Progenitor cell of endocrine pancreas (in vitro differentiated cells): Measurements from ENCODE around the gene PDS5A. TPM values are rescaled to one million over a fixed set of nuclear protein-coding genes. Genes with fewer than 3 reads are reported as not detected.
"Not testable (repeated sequence)": the region's sequence is repeated elsewhere in the genome, so short reads cannot be mapped to it uniquely, and the experiment has no call there.

Experiments used
- DNase-seq: peaks from one replicate; pipeline ENCODE4 v3.0.0; 2021; ENCODE audit warnings: low spot score; ENCODE audit not compliant: unreplicated experiment
- H3K27ac Mint-ChIP-seq: 2 replicates; pipeline ENCODE4 v1.8.0; 2021; ENCODE audit warnings: mild to moderate bottlenecking, moderate library complexity, mixed read lengths
- H3K27me3 Mint-ChIP-seq: 2 replicates; pipeline ENCODE4 v1.8.0; 2021; ENCODE audit warnings: mixed read lengths
- H3K36me3 Mint-ChIP-seq: 2 replicates; pipeline ENCODE4 v1.8.0; 2022; ENCODE audit warnings: mixed read lengths; ENCODE audit not compliant: insufficient read depth
- H3K4me1 Mint-ChIP-seq: 2 replicates; pipeline ENCODE4 v1.8.0; 2021; ENCODE audit warnings: low read depth, mixed read lengths
- H3K4me3 Mint-ChIP-seq: 2 replicates; pipeline ENCODE4 v1.8.0; 2021; ENCODE audit warnings: low read depth, mild to moderate bottlenecking, moderate library complexity, mixed read lengths
- H3K9me3 Mint-ChIP-seq: 2 replicates; pipeline ENCODE4 v1.8.0; 2021; ENCODE audit warnings: low read depth, mixed read lengths
- total RNA-seq: library from RNA; stranded (reverse); gene quantifications from 2 replicates; pipeline ENCODE4 v1.2.1, GENCODE V29; 2021
- TF ChIP-seq, protein P1 (sequence below): fragments of 200-600 bp; sonication (generic); IDR thresholded peaks from one replicate; pipeline ENCODE4 v1.5.0; 2021; ENCODE audit warnings: antibody characterized with exemption, mild to moderate bottlenecking; ENCODE audit not compliant: unreplicated experiment

The PDS5A gene
- total RNA-seq, 1 donor from 2014 or later = 91.1 TPM

DNA sequence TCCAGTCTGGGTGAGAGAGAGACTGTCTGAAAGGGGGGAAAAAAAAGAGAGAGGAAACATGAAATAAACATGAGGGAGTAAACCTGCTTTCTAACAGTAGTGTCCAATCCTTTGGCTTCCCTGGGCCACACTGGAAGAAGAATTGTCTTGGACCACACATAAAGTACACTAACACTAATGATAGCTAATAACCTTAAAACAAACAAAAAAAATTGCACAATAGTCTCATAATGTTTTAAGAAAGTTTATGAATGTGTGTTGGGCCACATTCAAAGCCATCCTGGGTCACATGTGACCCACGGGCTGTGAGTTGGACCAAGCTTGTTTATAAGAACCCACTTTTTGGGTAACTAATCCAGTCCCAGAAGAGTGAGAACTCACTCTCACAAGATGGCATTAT, 30.3 kb downstream of the PDS5A start:
- Mint-ChIP-seq H3K36me3 (peaks cover 2% of the 10 kb centered on the region), H3K4me3 (no peak overlapping the region), H3K4me1 (no peaks in the 10 kb centered on the region), H3K27me3 (no peaks in the 10 kb centered on the region), H3K9me3 (no peaks in the 10 kb centered on the region), H3K27ac (peak overlapping the region; percentile 75)
- no peak for DNase-seq
- TF ChIP-seq, protein P1, sequence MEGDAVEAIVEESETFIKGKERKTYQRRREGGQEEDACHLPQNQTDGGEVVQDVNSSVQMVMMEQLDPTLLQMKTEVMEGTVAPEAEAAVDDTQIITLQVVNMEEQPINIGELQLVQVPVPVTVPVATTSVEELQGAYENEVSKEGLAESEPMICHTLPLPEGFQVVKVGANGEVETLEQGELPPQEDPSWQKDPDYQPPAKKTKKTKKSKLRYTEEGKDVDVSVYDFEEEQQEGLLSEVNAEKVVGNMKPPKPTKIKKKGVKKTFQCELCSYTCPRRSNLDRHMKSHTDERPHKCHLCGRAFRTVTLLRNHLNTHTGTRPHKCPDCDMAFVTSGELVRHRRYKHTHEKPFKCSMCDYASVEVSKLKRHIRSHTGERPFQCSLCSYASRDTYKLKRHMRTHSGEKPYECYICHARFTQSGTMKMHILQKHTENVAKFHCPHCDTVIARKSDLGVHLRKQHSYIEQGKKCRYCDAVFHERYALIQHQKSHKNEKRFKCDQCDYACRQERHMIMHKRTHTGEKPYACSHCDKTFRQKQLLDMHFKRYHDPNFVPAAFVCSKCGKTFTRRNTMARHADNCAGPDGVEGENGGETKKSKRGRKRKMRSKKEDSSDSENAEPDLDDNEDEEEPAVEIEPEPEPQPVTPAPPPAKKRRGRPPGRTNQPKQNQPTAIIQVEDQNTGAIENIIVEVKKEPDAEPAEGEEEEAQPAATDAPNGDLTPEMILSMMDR = no peak

DNA sequence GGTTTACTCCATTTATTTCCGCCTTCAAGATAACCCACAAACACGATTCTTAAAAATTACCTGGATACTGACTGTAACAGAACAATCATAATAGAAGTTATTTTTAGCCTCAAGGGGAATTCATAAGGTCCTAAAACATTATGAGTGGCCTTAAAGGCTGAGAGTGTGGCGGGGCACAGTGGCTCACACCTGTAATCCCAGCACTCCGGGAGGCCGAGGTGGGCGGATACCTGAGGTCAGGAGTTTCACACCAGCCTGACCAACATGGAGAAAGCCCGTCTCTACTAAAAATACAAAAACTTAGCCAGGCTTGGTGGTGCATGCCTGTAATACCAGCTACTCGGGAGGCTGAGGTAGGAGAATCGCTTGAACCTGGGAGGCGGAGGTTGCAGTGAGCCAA, 33.5 kb downstream of the PDS5A start:
- H3K9me3 Mint-ChIP-seq, H3K4me1 Mint-ChIP-seq, H3K4me3 Mint-ChIP-seq, DNase-seq, H3K36me3 Mint-ChIP-seq, H3K27me3 Mint-ChIP-seq: not testable (repeated sequence)
- H3K27ac Mint-ChIP-seq = peak overlapping the region; percentile 79

DNA sequence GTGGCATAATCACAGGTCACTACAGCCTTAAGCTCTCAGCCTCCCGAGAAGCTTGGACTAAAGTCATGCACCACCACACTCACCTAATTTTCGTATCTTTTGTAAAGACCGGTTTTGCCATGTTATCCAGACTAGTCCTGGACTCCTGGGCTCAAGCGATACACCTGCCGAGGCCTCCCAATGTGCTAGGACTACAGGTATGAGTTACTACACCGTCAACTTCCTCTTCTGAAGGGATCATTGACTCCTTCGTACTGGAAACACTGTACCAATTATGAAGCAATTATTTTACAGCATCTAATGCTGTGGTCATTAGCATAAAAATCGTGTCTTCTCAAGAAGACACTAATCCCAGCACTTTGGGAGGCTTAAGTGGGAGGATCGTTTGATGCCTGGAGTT, 35.2 kb downstream of the PDS5A start:
- Mint-ChIP-seq H3K36me3 (peaks cover 3% of the 10 kb centered on the region), H3K4me1 (no peaks in the 10 kb centered on the region), H3K4me3 (no peak overlapping the region), H3K27me3 (no peaks in the 10 kb centered on the region), H3K9me3 (no peaks in the 10 kb centered on the region), H3K27ac (no peak overlapping the region)
- no peak for DNase-seq
- TF ChIP-seq, protein P1 = no peak

DNA sequence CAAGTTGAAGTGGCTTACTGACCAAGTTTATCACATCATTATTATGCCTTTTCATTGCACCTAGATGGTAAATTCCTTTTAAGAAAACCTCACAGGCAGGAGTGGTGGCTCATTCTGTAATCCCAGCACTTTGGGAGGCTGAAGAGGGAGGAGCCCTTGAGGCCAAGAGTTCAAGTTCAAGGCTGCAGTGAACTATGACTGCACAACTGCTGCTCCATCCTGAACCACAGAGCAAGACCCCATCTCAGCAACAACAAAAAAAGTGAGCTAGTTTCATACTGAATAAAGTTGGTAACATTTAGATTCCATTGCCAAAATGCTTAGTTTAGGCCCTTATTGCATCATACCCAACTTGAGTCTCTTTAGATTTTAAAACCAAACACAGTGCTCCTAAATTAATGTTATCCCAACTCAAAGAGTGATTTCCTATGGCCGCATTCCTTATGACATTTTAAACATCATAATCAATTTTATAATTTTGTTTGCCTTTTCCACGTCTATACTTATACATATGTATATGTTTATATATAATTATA, 36.0 kb downstream of the PDS5A start:
- TF ChIP-seq, protein P1 = no peak
- no peaks in the 10 kb centered on the region for H3K9me3 Mint-ChIP-seq
- no peak overlapping the region for H3K27ac Mint-ChIP-seq
- no peak overlapping the region for H3K4me3 Mint-ChIP-seq
- no peak for DNase-seq
- peaks cover 6% of the 10 kb centered on the region for H3K36me3 Mint-ChIP-seq
- H3K4me1 Mint-ChIP-seq = no peaks in the 10 kb centered on the region
- H3K27me3 Mint-ChIP-seq = no peaks in the 10 kb centered on the region

DNA sequence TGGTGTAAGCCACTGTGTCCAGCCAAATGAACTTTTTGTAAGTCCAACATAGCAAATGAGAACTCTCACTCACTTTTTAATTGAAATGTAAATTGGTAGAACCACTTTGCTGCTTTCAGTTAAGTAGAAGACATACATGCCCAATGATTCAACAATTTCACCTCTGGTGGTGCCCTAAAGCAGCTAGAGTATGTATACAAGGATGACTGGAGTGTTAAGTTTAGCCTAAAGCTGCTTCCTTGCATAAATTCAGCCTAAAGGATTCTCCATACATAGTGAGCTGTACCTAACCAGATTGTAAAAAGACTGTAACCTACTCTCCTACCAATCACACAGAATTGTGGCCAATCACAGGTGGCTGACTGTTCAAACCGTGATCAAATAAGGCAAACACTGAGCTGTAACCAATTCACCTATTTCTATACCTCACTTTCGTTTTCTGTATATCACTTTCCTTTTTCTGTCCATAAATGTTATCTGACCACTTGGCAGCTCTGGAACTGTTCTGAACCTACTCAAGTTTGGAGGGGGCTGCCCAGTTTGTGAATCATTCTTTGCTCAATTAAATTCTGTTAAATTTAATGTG, 39.9 kb downstream of the PDS5A start:
- peaks cover 6% of the 10 kb centered on the region for H3K9me3 Mint-ChIP-seq
- no peak for DNase-seq
- TF ChIP-seq, protein P1 = no peak
- peaks cover 4% of the 10 kb centered on the region for H3K4me1 Mint-ChIP-seq
- H3K27ac Mint-ChIP-seq = peak overlapping the region; percentile 62
- H3K4me3 Mint-ChIP-seq = no peak overlapping the region
- H3K27me3 Mint-ChIP-seq = no peaks in the 10 kb centered on the region
- H3K36me3 Mint-ChIP-seq = peaks cover 10% of the 10 kb centered on the region
